Vagina (tissue), 2 donors: ENCODE data around the gene CSPG4. TPM values are rescaled to one million over a fixed set of nuclear protein-coding genes. Genes with fewer than 3 reads are reported as not detected.
"Not testable (repeated sequence)": the region's sequence is repeated elsewhere in the genome, so short reads cannot be mapped to it uniquely, and the experiment has no call there.

Source experiments
- DNase-seq, 2 donors: peaks; one replicate each; pipeline ENCODE4 v3.0.0-alpha.2; 2017; ENCODE audit errors: extremely low spot score in 2 of 2
- H3K27ac ChIP-seq: fragments of 200-600 bp; sonication (generic); one replicate; pipeline ENCODE4 v1.5.1; 2019
- H3K27me3 ChIP-seq: fragments of 200-600 bp; sonication (generic); one replicate; pipeline ENCODE4 v1.5.1; 2019
- H3K36me3 ChIP-seq, 2 donors: fragments of 200-600 bp; sonication (generic); one replicate each; pipeline ENCODE4 v1.5.1; 2017 to 2019
- H3K4me1 ChIP-seq: fragments of 200-600 bp; sonication (generic); one replicate; pipeline ENCODE4 v1.5.1; 2019
- H3K4me3 ChIP-seq, 2 donors: fragments of 200-600 bp; sonication (generic); 1 replicate in 1 of 2; 2 replicates in 1 of 2; pipeline ENCODE4 v1.5.1; 2016 to 2019
- H3K9me3 ChIP-seq: fragments of 200-600 bp; sonication (generic); one replicate; pipeline ENCODE4 v1.5.1; 2019
- CTCF ChIP-seq, 3 experiments: fragments of 450-650 bp in 2 of 3; fragments of 200-600 bp in 1 of 3; sonication (generic) in 1 of 3; IDR thresholded peaks; one replicate each; pipeline ENCODE4 v1.5.1; 2017 to 2019; ENCODE audit warnings: antibody characterized with exemption in 3 of 3, mild to moderate bottlenecking in 2 of 3, moderate library complexity in 2 of 3
- POLR2A ChIP-seq, 2 donors: fragments of 450-650 bp; IDR thresholded peaks; one replicate each; pipeline ENCODE4 v1.6.1; 2017; ENCODE audit warnings: antibody characterized with exemption in 2 of 2, mild to moderate bottlenecking in 2 of 2, moderate library complexity in 2 of 2
- POLR2AphosphoS5 ChIP-seq, 2 donors: sonication (generic); formaldehyde crosslinking; IDR thresholded peaks; one replicate each; pipeline ENCODE4 v1.9.0; 2017; ENCODE audit warnings: antibody characterized with exemption in 2 of 2, mild to moderate bottlenecking in 2 of 2, low read depth in 1 of 2; ENCODE audit not compliant: insufficient read depth in 1 of 2
- intact Hi-C: fragments of 100-400 bp; cut with DNase I; formaldehyde crosslinking; loops from one replicate; pipeline ENCODE4 v1.15.1; 2023
- total RNA-seq: library from RNA; depleted of rRNA; stranded (reverse); fragments of >200 nt; gene quantifications from one replicate; pipeline ENCODE4 v1.2.3, GENCODE V29; 2016

CSPG4 gene
- total RNA-seq, 1 donor from 2014 or later = 23.1 TPM

GRCh38 chr15:75687486-75688277 lies 25.0 kb downstream of the CSPG4 start:
- no peaks in the 10 kb centered on the region for H3K36me3 ChIP-seq
- H3K4me1 ChIP-seq = peaks cover 18% of the 10 kb centered on the region
- intact Hi-C loops = loop anchor here (5.0 to 10.0 kb wide), 2 partner anchors 45 to 117 kb away; no protein-coding TSS in a partner anchor
- no peaks in the 10 kb centered on the region for H3K27me3 ChIP-seq
- no peak overlapping the region for H3K4me3 ChIP-seq
- TF ChIP-seq POLR2A (IDR thresholded peaks at IDR 0.05) (no peak), POLR2AphosphoS5 (IDR thresholded peaks at IDR 0.05; ENCODE audit: insufficient read depth in 1 of 2, low read depth in 1 of 2) (peak in 1 of 2 donors; percentile 14)
- H3K9me3 ChIP-seq = no peaks in the 10 kb centered on the region
- no peak for DNase-seq
- H3K27ac ChIP-seq = no peak overlapping the region

- not testable (repeated sequence) for H3K27ac ChIP-seq
- peak; percentile 60 to 74 (median 74) for TF ChIP-seq CTCF (IDR thresholded peaks at IDR 0.05)
- intact Hi-C loops = loop anchor here (5.0 to 10.0 kb wide), 2 partner anchors 46 to 119 kb away; no protein-coding TSS in a partner anchor
Measured at GRCh38 chr15:75686212-75686642, 26.4 kb downstream of the CSPG4 start.

GRCh38 chr15:75685195-75685594 lies 27.5 kb downstream of the CSPG4 start:
- no peak for DNase-seq
- no peaks in the 10 kb centered on the region for H3K36me3 ChIP-seq
- H3K9me3 ChIP-seq = no peaks in the 10 kb centered on the region
- no peak overlapping the region for H3K4me3 ChIP-seq
- no peak overlapping the region for H3K27ac ChIP-seq
- TF ChIP-seq CTCF (IDR thresholded peaks at IDR 0.05) = no peak
- no peak for TF ChIP-seq POLR2AphosphoS5 (IDR thresholded peaks at IDR 0.05; ENCODE audit: insufficient read depth in 1 of 2, low read depth in 1 of 2)
- no peak for TF ChIP-seq POLR2A (IDR thresholded peaks at IDR 0.05)
- H3K27me3 ChIP-seq = no peaks in the 10 kb centered on the region
- intact Hi-C loops = loop anchor here (5.0 to 10.0 kb wide), 2 partner anchors 47 to 120 kb away; no protein-coding TSS in a partner anchor
- peaks cover 18% of the 10 kb centered on the region for H3K4me1 ChIP-seq

More at GRCh38 chr15:75686212-75686642, 26.4 kb downstream of the CSPG4 start:
- H3K9me3 ChIP-seq, H3K27me3 ChIP-seq, H3K4me3 ChIP-seq, H3K36me3 ChIP-seq, DNase-seq: not testable (repeated sequence)
- H3K4me1 ChIP-seq = peaks cover 18% of the 10 kb centered on the region

- no peak for DNase-seq
- no peaks in the 10 kb centered on the region for H3K9me3 ChIP-seq
- TF ChIP-seq POLR2AphosphoS5 (IDR thresholded peaks at IDR 0.05; ENCODE audit: insufficient read depth in 1 of 2, low read depth in 1 of 2) (no peak), CTCF (IDR thresholded peaks at IDR 0.05) (no peak), POLR2A (IDR thresholded peaks at IDR 0.05) (no peak)
- no peaks in the 10 kb centered on the region for H3K27me3 ChIP-seq
- H3K27ac ChIP-seq = no peak overlapping the region
- H3K36me3 ChIP-seq = no peaks in the 10 kb centered on the region
- H3K4me3 ChIP-seq = no peak overlapping the region
- intact Hi-C loops = loop anchor here (5.0 to 10.0 kb wide), 2 partner anchors 48 to 120 kb away; no protein-coding TSS in a partner anchor
- peaks cover 18% of the 10 kb centered on the region for H3K4me1 ChIP-seq
Measured at GRCh38 chr15:75684648-75685047, 28.0 kb downstream of the CSPG4 start.

GRCh38 chr15:75683646-75684312 lies 28.9 kb downstream of the CSPG4 start:
- not testable (repeated sequence) for H3K27ac ChIP-seq, H3K4me3 ChIP-seq, H3K27me3 ChIP-seq, H3K36me3 ChIP-seq, DNase-seq, H3K9me3 ChIP-seq
- H3K4me1 ChIP-seq = peaks cover 18% of the 10 kb centered on the region
- peak in 1 of 2 donors; percentile 2 for TF ChIP-seq POLR2AphosphoS5 (IDR thresholded peaks at IDR 0.05; ENCODE audit: insufficient read depth in 1 of 2, low read depth in 1 of 2)
- peak; percentile 74 to 87 (median 84) for TF ChIP-seq CTCF (IDR thresholded peaks at IDR 0.05)
- intact Hi-C loops = loop anchor here (10.0 kb wide), 1 partner anchor 121 kb away; no protein-coding TSS in a partner anchor
